GM11168 (cell line): Measurements from ENCODE around the gene CPA3.

Experiments used
- in situ Hi-C: fragments of 300-500 bp; cut with MboI; formaldehyde crosslinking; loops from one replicate; pipeline ENCODE4 v1.12.0; 2022; ENCODE audit warnings: low sequenced_read_pairs; ENCODE audit not compliant: unreplicated experiment

CPA3 gene

GRCh38 chr3:148865049-148865448, at the start of gene CPA3:
Gene CPA3 (plus strand): TSS chr3:148865296. CDS start chr3:148865308, 12 bp downstream.
- in situ Hi-C loops, result loop anchor here (10.0 kb wide), 1 partner anchor 80 kb away; no protein-coding TSS in a partner anchor

- in situ Hi-C loops, result no loop called here
Observed at GRCh38 chr3:148815316-148816110, 49.6 kb upstream of the CPA3 start.

DNA sequence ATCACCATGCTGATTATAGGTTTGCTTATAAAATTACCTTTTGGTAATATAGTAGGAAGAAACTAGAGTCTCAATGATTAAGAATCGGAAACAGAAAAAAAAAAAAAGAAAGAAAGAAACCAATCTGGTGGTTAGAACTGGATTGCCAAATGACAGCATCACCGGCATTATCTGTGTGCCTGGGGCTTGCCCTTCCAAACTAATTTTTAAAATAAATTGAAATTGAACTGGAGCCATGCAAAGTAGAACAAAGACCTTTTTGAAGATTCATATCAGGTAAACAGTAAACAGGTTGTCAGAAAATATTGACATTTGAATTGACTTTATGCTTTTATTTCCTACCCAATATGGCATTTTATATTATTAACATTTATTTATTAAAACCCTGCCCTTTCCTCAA, 48.7 kb upstream of the CPA3 start:
- in situ Hi-C loops, result no loop called here

DNA sequence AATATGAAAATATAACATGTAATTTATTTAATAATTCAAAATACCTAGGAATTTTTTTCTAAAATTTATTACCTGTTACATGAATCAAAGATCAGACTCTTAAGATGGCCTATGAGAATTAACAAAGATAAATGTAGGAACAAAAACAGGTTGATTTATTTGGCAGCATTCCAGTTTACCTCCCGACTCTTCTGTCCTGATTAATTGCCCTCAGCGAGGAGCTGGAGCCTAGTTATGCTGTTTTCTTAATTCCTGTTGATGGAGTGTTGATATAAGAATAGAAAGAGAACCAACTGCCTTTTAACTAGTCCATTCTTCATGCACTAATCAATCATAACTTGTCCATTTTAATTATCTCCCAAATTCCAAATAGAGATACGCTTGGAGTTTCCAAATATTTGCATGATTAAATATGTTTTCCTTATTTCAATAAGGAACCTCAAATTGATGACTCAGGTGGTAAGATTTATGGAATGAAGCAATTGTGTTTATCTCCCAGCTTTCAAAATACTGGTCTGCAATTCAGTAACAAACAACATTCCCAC, 48.0 kb upstream of the CPA3 start:
- in situ Hi-C loops, result no loop called here

GRCh38 chr3:148820361-148821245, 44.5 kb upstream of the CPA3 start:
- in situ Hi-C loops, result no loop called here

GRCh38 chr3:148823026-148823425, 42.1 kb upstream of the CPA3 start:
- in situ Hi-C loops, result no loop called here

- in situ Hi-C loops, result no loop called here
Observed at GRCh38 chr3:148825476-148825875, 39.6 kb upstream of the CPA3 start.

GRCh38 chr3:148827585-148827984, 37.5 kb upstream of the CPA3 start, which contains the start of gene CPB1:
Gene CPB1 (plus strand): TSS chr3:148827811. CDS start chr3:148827824, 13 bp downstream.
- in situ Hi-C loops, result no loop called here

GRCh38 chr3:148828136-148828690, 36.9 kb upstream of the CPA3 start:
- in situ Hi-C loops, result no loop called here

DNA sequence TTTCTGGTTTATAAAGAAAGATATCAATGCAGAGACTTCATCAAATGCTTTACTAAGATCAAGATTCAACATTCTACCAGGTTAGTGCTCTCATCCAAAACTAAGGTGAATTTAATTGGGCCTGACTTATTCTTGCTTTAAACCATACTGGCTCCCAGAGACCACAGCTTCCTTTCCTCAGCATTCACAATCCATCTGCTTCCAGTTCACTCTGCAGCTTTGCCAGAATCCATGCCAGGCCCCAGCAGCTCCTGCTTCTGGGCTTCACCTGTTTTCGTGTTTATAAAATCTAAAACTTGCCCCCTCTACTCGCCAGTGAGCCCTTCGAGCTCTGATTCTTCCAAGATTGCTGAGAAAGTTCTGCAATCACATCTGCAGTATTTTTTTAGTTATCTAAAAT, 35.2 kb upstream of the CPA3 start:
- in situ Hi-C loops, result no loop called here

DNA sequence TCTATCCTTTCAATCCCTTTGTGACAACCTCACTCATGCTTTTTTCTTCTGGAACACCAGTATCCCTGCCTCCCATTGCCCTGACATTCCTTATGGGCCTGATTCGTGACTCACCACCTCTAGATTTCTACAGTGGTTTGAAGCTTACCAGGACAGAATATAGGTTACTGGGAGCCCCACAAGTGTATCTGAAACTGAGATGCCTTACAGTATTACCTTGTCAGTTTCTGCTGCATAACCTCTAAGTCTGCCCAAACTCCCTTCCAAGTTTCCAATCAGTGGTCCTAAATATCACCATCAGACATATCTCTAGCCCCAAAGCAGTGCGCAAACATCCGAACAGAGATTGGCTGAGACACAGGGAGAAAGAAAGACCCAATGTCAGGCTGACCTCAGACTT, 31.9 kb upstream of the CPA3 start:
- in situ Hi-C loops, result no loop called here

DNA sequence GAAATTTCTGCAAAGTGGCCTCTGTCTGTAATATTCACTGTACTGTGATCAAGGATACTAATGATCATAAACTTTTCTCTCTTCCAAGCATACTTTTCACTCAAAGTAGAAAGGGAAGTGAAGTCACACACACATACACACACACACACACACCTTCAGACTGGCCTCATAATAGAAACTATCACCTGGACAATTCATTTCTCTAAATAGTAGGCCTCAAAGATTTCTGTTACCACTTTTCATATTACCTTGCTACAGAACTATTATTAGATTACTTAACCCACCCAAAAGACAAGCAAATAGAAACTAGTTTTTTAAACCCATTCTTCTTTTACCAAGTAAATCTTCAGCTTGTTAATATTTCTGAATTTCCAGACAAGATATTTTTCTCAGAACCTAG, 25.3 kb upstream of the CPA3 start:
- in situ Hi-C loops, result no loop called here

DNA sequence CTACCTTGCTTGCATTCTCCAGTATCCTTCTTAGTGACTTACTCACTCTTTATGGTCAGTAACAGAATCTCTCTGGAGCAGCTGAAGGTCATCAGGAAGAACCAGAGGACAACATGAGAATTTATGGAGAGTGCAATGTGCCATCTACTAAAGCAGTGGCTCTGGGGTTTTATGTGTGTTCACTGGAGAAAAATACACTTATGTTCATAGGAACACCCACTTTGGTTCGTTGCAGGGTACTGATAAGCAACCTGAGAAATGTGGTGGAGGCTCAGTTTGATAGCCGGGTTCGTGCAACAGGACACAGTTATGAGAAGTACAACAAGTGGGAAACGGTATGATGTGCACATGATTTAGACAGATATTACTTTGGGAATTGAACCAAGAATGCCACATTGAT, 24.6 kb upstream of the CPA3 start:
- in situ Hi-C loops, result no loop called here

DNA sequence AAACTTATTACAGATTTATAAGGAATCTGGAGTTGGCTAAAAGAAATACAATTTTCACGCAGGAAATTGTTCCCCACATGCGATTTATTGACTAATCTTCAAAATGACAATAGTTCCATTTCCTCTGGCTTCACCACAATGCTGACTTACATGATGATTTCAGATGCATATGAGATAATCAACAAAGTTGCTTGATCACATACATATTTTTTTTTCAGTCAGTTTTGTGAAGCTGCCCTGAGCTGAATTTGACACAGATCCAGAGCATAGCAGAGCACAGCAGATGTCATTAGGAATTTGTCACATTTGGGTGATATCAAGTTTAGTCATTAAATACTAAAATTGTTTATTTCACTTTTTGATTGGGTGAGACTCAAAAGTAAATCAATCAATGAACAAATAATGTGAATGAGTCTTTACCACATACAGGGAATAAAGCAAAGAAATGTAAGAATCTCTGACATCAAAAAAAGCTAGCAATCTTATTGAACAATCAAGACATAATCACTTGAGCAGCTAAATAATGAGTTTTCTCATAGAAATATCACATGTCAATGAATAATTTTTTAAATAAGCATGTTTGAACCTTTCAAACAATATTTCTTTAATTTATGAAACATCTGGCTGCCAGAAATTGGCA, 19.2 kb upstream of the CPA3 start:
- in situ Hi-C loops, result no loop called here

- in situ Hi-C loops, result no loop called here
Observed at GRCh38 chr3:148847351-148847750, 17.7 kb upstream of the CPA3 start.

- in situ Hi-C loops, result no loop called here
Observed at GRCh38 chr3:148848410-148848809, 16.7 kb upstream of the CPA3 start.

- in situ Hi-C loops, result no loop called here
Observed at GRCh38 chr3:148852271-148852992, 12.7 kb upstream of the CPA3 start.

GRCh38 chr3:148853076-148853475, 12.0 kb upstream of the CPA3 start:
- in situ Hi-C loops, result no loop called here

- in situ Hi-C loops, result no loop called here
Observed at GRCh38 chr3:148854061-148854460, 11.0 kb upstream of the CPA3 start.

GRCh38 chr3:148856384-148856783, 8.7 kb upstream of the CPA3 start:
- in situ Hi-C loops, result no loop called here
